HL-60 (cell line): ENCODE measurements around the gene TAF3.

ENCODE experiments used
- GABPA ChIP-seq: IDR thresholded peaks from 2 replicates; pipeline ENCODE4 v1.6.1; 2012; ENCODE audit warnings: low read depth
- POLR2AphosphoS5 ChIP-seq: IDR thresholded peaks from 2 replicates; pipeline ENCODE4 v1.6.1; 2012; ENCODE audit warnings: low read depth
- TF ChIP-seq, protein P1 (sequence below): IDR thresholded peaks from one replicate; pipeline ENCODE4 v1.5.1; 2011; ENCODE audit warnings: low read length, control low read depth, inconsistent platforms; ENCODE audit not compliant: insufficient read depth

DNA sequence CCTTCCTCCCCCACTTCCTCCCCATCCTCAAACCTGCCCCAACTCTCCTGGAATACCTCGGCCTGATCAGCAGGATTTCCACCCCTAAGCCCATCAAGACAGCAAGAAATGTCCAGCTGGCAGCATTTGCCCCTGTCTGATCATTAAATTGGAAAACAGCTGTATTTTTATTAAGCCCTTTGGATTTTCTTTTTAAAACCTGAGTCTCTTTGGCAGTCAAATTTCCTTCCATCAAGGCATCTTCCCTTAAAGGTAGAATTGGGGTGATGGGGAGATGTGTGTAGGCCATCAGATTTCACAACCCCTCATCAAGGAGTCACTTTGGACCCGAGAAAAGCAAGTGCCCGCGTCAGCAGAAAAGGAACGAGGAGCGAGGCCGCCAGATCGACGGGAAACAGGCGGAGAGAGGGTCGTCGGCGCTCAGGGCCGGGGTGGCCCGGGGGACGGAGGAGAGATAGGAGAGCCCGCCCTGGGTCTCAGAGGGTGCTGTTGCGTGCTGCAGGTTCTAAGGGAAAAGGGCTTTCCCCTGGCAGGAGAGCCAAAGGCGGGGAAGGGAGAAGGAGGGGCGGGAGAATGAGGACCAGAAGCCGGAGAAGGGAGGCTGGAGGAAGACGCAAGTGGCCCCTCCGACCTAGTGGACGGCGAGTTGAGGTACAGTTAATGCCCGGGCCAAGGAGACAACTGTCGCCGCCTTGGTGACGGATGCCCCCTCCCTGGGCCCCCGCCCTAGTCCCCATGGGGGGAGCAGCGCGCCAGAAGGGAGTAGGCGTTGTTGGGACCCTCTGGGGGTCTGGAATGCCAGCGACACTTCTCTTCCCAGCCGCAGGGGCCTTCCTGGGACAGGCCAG is 224.6 kb downstream of the TAF3 start:
- TF ChIP-seq, protein P1, sequence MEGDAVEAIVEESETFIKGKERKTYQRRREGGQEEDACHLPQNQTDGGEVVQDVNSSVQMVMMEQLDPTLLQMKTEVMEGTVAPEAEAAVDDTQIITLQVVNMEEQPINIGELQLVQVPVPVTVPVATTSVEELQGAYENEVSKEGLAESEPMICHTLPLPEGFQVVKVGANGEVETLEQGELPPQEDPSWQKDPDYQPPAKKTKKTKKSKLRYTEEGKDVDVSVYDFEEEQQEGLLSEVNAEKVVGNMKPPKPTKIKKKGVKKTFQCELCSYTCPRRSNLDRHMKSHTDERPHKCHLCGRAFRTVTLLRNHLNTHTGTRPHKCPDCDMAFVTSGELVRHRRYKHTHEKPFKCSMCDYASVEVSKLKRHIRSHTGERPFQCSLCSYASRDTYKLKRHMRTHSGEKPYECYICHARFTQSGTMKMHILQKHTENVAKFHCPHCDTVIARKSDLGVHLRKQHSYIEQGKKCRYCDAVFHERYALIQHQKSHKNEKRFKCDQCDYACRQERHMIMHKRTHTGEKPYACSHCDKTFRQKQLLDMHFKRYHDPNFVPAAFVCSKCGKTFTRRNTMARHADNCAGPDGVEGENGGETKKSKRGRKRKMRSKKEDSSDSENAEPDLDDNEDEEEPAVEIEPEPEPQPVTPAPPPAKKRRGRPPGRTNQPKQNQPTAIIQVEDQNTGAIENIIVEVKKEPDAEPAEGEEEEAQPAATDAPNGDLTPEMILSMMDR = no peak
- no peak for TF ChIP-seq GABPA
- no peak for TF ChIP-seq POLR2AphosphoS5
